ENCODE results near the gene RBM20. TPM values are rescaled to one million over a fixed set of nuclear protein-coding genes. Genes with fewer than 3 reads are reported as not detected.
A peak's percentile ranks its signal among the peaks of the same experiment; 100 is the strongest.

The RBM20 gene
- total and polyA plus RNA-seq, 2 donors from 2014 or later = 0.88 to 2.1 TPM

GRCh38 chr10:110628161-110628560 lies 16.0 kb upstream of the RBM20 start:
- Histone ChIP-seq H3K4me3 (ENCODE audit: low read length in 3 of 3) (no peak overlapping the region), H3K27ac (ENCODE audit: low read depth in 2 of 2, low read length in 2 of 2) (no peak overlapping the region), H3K27me3 (ENCODE audit: control insufficient read depth, insufficient read depth, low read length) (no peaks in the 10 kb centered on the region), H3K4me1 (ENCODE audit: control insufficient read depth in 2 of 3, insufficient read depth in 2 of 3, low read depth in 1 of 3, low read length in 3 of 3) (no peaks in the 10 kb centered on the region), H3K9ac (ENCODE audit: low read length in 3 of 3) (no peak overlapping the region), H3K36me3 (ENCODE audit: control insufficient read depth in 2 of 3, insufficient read depth in 3 of 3, low read length in 3 of 3) (no peaks in the 10 kb centered on the region), H3K9me3 (ENCODE audit: control insufficient read depth in 2 of 3, insufficient read depth in 1 of 3, low read length in 3 of 3) (no peaks in the 10 kb centered on the region)
- intact Hi-C loops (cut with DNase I) = no loop called here
- FAIRE-seq (no peak), DNase-seq (no peak)
- no peak for TF ChIP-seq CTCF (IDR thresholded peaks at IDR 0.05; ENCODE audit: borderline replicate concordance, extremely low read depth, insufficient read depth)

- Histone ChIP-seq H3K4me3 (ENCODE audit: low read length in 3 of 3) (no peak overlapping the region), H3K27ac (ENCODE audit: low read depth in 2 of 2, low read length in 2 of 2) (no peak overlapping the region), H3K4me1 (ENCODE audit: control insufficient read depth in 2 of 3, insufficient read depth in 2 of 3, low read depth in 1 of 3, low read length in 3 of 3) (peaks cover 0 to 2% (median 0%) of the 10 kb centered on the region in 3 donors), H3K27me3 (ENCODE audit: control insufficient read depth, insufficient read depth, low read length) (no peaks in the 10 kb centered on the region), H3K9ac (ENCODE audit: low read length in 3 of 3) (no peak overlapping the region), H3K9me3 (ENCODE audit: control insufficient read depth in 2 of 3, insufficient read depth in 1 of 3, low read length in 3 of 3) (no peaks in the 10 kb centered on the region), H3K36me3 (ENCODE audit: control insufficient read depth in 2 of 3, insufficient read depth in 3 of 3, low read length in 3 of 3) (no peaks in the 10 kb centered on the region)
- no peak for FAIRE-seq
- TF ChIP-seq CTCF (IDR thresholded peaks at IDR 0.05; ENCODE audit: borderline replicate concordance, extremely low read depth, insufficient read depth) = no peak
- peak in 3 of 5 donors; percentile 32 to 74 (median 71) for DNase-seq
- intact Hi-C loops (cut with DNase I) = no loop called here
Observed at GRCh38 chr10:110629680-110630191, 14.4 kb upstream of the RBM20 start.

- H3K4me3 ChIP-seq (ENCODE audit: low read length in 3 of 3) = no peak overlapping the region
- no peaks in the 10 kb centered on the region for H3K27me3 ChIP-seq (ENCODE audit: control insufficient read depth, insufficient read depth, low read length)
- no peak for TF ChIP-seq CTCF (IDR thresholded peaks at IDR 0.05; ENCODE audit: borderline replicate concordance, extremely low read depth, insufficient read depth)
- intact Hi-C loops (cut with DNase I) = no loop called here
- no peaks in the 10 kb centered on the region for H3K36me3 ChIP-seq (ENCODE audit: control insufficient read depth in 2 of 3, insufficient read depth in 3 of 3, low read length in 3 of 3)
- H3K27ac ChIP-seq (ENCODE audit: low read depth in 2 of 2, low read length in 2 of 2) = no peak overlapping the region
- peaks cover 0 to 2% (median 0%) of the 10 kb centered on the region in 3 donors for H3K4me1 ChIP-seq (ENCODE audit: control insufficient read depth in 2 of 3, insufficient read depth in 2 of 3, low read depth in 1 of 3, low read length in 3 of 3)
- no peak overlapping the region for H3K9ac ChIP-seq (ENCODE audit: low read length in 3 of 3)
- H3K9me3 ChIP-seq (ENCODE audit: control insufficient read depth in 2 of 3, insufficient read depth in 1 of 3, low read length in 3 of 3) = no peaks in the 10 kb centered on the region
- FAIRE-seq (no peak), DNase-seq (no peak)
Observed at GRCh38 chr10:110631934-110632333, 12.2 kb upstream of the RBM20 start.
